Fibroblast of skin of abdomen (primary cell): ENCODE data around the gene CDS2.
A peak's percentile ranks its signal among the peaks of the same experiment; 100 is the strongest.

Experiments used
- DNase-seq: peaks from one replicate; pipeline ENCODE4 v3.0.0-alpha.2; 2013

CDS2 gene

DNA sequence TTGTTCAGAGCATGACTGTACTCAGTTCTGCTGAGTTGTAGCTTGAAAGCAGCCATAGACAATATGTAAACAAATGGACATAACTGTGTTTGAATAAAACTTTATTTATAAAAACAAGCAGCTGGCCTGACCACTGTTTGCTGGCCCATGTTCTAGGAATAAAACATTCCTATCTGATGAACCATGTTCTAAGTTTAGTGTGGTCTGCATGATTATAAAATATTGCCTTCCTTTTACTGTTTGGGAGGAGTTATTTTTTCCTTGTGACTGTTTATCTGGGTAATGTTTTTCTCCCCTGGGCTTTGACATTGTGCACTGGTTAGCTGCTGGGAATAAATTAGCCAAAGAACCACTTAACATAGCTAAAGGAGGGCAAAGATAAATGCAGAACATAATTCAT is 55.1 kb downstream of the CDS2 start:
- peak; percentile 38 for DNase-seq

- no peak for DNase-seq
These were observed 55.9 kb downstream of the CDS2 start for GRCh38 chr20:5182615-5183254.

DNA sequence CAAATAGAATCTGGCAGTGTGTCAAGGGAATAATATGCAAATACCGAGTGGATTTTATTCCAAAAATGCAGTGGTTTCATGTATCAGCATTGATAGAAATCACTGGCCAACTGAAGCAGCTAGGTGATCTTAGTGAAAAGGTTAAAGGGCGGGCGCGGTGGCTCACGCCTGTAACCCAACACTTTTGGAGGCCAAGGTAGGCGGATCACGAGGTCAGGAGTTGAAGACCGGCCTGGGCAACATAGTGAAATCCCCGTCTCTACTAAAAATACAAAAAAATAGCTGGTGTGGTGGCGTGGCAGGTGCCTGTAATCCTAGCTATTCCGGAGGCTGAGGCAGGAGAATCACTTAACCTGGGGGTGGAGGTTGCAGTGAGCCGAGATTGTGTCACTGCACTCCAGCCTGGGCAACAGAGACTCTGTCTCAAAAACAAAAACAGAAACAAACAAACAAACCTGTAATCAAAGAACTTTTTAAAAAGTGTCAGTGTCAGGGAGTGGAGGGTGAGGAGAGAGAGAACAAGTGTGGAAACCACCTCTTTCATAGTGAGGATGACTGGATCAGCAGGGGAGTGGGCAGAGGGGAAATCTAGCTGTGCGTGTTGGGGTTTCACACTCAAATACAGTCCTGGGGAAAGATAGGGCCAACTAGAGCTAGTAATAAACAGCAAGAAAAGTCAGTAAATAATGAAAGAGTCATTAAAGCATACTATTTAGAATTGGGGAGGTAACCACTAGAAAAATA is 57.1 kb downstream of the CDS2 start:
- DNase-seq, result no peak

DNA sequence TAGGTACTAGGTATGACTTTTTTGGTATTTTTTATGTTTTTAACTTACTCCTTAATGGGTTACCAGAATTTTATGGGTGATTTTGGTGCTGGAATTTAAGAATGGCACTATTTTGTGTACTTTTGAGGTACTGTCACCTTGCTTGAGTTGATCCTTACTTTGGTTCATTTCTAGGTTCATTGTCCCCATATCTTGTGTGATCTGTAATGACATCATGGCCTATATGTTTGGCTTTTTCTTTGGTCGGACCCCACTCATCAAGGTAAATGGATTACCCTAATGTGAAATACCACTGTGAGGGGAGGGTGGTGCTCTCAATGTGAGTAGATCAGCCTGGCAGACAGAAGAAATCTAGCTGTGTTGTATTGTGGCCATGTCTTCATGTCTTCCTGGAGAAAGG is 57.9 kb downstream of the CDS2 start:
- no peak for DNase-seq

DNA sequence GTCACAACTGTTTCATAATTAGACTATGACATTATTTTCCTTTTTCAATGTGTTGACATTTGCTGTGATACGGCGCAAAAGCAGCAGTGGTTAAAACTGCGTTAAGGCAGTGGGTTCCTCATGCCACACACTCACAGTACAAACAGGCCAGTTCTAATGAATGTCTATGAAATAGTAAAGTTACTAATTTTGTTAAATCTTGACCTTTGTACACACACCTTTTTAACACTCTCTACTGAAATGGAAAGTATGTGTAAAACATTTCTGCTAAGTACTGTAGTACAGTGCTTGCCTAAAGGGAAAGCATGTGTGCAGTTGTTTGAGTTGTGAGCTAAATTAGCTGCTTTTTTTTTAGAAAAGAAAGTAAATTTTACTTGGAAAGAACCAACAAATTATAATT is 60.3 kb downstream of the CDS2 start:
- no peak for DNase-seq

- no peak for DNase-seq
These were observed 61.9 kb downstream of the CDS2 start for GRCh38 chr20:5188736-5189135.

- DNase-seq, result no peak
These were observed 63.1 kb downstream of the CDS2 start for GRCh38 chr20:5189917-5190316.

- no peak for DNase-seq
These were observed 63.6 kb downstream of the CDS2 start for GRCh38 chr20:5190444-5190843.

GRCh38 chr20:5191829-5192569 is 65.2 kb downstream of the CDS2 start:
- DNase-seq, result peak; percentile 64

DNA sequence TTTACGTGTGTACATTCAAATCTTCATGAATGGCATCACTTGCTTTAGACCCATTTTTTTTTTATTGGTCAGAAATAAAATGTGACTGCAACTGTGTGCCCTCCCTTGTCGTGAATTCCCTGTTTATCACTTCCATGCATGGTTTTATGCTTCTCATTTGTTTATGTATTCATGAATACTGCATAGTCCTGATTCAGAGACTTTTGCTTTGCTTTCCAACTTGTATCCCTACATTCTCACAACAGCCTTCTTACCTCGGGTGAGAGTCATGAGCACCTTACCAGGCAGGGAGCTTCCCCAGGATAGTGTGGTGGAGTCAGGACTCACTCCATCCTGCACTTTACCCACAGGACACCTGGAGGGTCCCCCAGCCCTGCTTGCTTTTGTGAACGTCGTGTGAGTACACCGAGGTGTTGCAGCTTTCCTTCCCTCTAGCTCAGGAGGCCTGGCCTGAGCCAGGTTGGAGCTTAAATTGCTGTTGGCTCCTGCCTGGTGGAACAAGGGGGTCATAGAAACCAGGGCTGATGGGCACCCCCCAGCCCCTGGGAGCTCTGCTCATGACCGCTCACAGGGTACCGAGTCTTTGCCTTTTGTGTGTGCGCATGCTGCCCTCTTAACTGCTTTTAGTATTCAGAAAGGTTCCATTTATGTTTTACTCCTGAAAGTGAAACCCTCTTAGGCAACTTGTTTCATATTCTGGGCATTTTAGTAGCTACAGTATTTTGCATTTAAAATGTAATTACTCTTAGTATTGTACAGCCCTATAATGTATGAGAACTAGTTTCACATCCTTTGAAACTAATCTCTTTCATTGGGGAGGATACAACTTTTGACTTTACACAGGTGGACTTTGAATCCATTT is 66.0 kb downstream of the CDS2 start:
- no peak for DNase-seq

DNA sequence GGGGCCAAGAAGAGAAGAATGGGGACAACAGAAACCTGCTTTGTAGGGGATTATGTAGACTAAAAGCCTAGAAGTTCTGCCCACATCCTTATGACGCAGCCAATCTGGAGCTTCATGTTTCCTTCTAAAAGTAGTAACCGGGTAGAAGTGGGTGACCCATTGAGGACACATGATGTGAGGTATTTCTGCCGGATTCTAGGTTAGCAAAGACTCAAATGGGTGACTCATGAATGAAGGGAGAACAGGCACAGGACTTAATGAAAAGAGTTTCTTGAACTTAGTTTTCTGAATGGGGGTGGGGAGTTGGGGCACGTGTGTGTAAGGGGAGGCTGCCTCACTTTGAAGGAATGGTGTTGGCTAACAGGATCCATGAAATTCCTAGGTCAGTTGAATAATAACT is 68.8 kb downstream of the CDS2 start:
- DNase-seq, result peak; percentile 42

GRCh38 chr20:5196149-5196548 is 69.3 kb downstream of the CDS2 start:
- no peak for DNase-seq

GRCh38 chr20:5197270-5197827 is 70.5 kb downstream of the CDS2 start:
- no peak for DNase-seq

- no peak for DNase-seq
These were observed 71.2 kb downstream of the CDS2 start for GRCh38 chr20:5197847-5198650.

DNA sequence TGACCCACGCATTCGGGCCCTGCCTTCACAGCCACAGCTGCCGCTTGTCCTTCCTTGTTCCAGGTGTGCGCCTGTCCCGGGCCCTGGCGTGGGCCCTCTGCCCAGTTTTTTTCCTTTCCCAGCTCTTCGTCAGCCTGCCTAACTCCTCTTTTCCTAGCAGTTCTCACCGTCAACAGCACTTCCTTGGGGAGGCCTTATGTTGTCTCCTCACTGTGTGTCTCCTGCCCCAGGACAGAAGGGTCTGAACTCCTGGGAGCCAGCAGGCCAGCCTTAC is 71.8 kb downstream of the CDS2 start:
- no peak for DNase-seq

GRCh38 chr20:5203380-5203779 is 76.6 kb downstream of the CDS2 start:
- no peak for DNase-seq

DNA sequence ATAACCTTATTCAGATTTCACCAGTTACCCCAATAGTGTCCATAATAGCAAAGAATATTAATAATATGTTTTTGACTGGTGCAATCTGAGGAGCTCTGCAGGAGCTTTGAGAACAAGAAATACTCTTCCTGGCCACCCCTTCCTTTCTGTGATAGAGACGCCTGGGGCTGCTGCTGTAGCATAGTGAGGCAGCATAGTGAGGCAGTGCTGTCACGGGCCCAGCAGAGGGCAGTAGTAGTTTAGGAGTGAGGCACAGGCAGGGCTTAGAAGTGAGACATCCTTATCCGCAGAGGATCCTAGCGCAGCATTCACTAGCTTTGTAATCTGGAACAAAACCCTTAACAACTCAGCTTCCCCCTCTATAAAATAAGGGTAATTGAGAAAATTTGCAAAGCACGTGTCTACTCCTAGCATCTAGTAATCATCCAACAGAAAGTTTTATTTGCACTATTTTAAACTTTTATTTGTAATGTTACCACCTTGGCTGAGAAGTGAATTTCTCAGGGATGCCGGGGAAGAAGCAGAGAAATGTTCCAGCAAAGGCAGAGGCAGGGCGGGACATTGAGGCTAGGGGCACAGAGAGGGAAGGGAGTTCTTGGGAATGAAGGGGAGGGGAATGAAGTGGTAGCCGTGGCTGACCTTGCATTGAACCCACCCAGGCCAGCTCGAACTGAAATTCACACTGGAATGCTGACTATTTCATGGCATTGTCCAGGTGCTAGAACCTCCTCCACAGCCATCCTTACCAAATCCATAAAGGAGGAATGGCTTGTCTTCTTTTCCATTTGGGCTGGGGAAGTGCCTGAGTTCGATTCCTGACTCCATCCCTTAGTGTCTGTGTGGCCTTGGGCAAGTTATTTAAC is 78.8 kb downstream of the CDS2 start:
- DNase-seq, result peak; percentile 66

DNA sequence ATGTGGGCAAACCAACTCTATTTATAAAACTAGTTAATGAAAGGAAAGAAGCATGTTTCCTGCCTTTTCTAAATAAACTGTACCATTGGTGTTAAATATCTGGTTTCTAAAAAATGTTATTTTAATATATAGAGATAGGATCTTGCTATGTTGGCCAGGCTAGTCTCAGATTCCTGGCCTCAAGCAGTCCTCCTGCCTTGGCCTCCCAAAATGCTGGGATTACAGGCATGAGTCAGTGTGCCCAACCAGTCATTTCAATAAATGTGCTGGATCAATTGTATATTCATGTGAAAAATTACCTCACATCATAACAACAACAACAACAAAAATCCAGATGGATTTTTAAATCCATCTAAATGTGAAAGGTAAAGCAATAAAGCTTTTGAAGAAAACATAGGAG is 80.3 kb downstream of the CDS2 start:
- no peak for DNase-seq

- DNase-seq, result no peak
These were observed 85.3 kb downstream of the CDS2 start for GRCh38 chr20:5211803-5212714.
